Glomerular visceral epithelial cell (primary cell): ENCODE data around the gene SPTB.

Experiments
- DNase-seq: peaks from one replicate; pipeline ENCODE4 v3.0.0-alpha.2; 2016; ENCODE audit errors: extremely low spot score

SPTB gene

GRCh38 chr14:64885559-64885958, 5.9 kb upstream of the SPTB start:
- no peak for DNase-seq

- DNase-seq: peak; percentile 26
These were observed 764 bp upstream of the SPTB start for GRCh38 chr14:64880221-64881121.

GRCh38 chr14:64878837-64879634, 671 bp downstream of the SPTB start:
- no peak for DNase-seq

- no peak for DNase-seq
These were observed 1.9 kb downstream of the SPTB start for GRCh38 chr14:64877846-64878245.

- DNase-seq: no peak
These were observed 4.4 kb downstream of the SPTB start for GRCh38 chr14:64875350-64875749.

GRCh38 chr14:64873506-64874219, 6.0 kb downstream of the SPTB start:
- no peak for DNase-seq

- DNase-seq: no peak
These were observed 8.4 kb downstream of the SPTB start for GRCh38 chr14:64871344-64871743.

- DNase-seq: no peak
These were observed 9.5 kb downstream of the SPTB start for GRCh38 chr14:64870160-64870559.

GRCh38 chr14:64868841-64869240, 10.9 kb downstream of the SPTB start:
- DNase-seq: no peak

- DNase-seq: no peak
These were observed 11.3 kb downstream of the SPTB start for GRCh38 chr14:64868379-64868778.

GRCh38 chr14:64867182-64867581, 12.5 kb downstream of the SPTB start:
- no peak for DNase-seq

- DNase-seq: no peak
These were observed 13.7 kb downstream of the SPTB start for GRCh38 chr14:64865992-64866391.

GRCh38 chr14:64865109-64865508, 14.6 kb downstream of the SPTB start:
- no peak for DNase-seq

GRCh38 chr14:64864258-64864657, 15.4 kb downstream of the SPTB start:
- DNase-seq: no peak

GRCh38 chr14:64861916-64862315, 17.8 kb downstream of the SPTB start:
- DNase-seq: no peak

- DNase-seq: no peak
These were observed 19.7 kb downstream of the SPTB start for GRCh38 chr14:64860039-64860438.

GRCh38 chr14:64857979-64858744, 21.5 kb downstream of the SPTB start:
- no peak for DNase-seq

- no peak for DNase-seq
These were observed 22.9 kb downstream of the SPTB start for GRCh38 chr14:64856529-64857445.

- DNase-seq: no peak
These were observed 23.8 kb downstream of the SPTB start for GRCh38 chr14:64855721-64856528.
